ENCODE measurements around the gene SYDE2. TPM values are rescaled to one million over a fixed set of nuclear protein-coding genes. Genes with fewer than 3 reads are reported as not detected.

The SYDE2 gene
- polyA plus RNA-seq, 2 of the 4 experiments (the other 2 are of a cell fraction): 0.92 to 2.6 TPM

GRCh38 chr1:85245456-85245855, 44.6 kb upstream of the SYDE2 start (continued):
- TF ChIP-seq, protein P1, sequence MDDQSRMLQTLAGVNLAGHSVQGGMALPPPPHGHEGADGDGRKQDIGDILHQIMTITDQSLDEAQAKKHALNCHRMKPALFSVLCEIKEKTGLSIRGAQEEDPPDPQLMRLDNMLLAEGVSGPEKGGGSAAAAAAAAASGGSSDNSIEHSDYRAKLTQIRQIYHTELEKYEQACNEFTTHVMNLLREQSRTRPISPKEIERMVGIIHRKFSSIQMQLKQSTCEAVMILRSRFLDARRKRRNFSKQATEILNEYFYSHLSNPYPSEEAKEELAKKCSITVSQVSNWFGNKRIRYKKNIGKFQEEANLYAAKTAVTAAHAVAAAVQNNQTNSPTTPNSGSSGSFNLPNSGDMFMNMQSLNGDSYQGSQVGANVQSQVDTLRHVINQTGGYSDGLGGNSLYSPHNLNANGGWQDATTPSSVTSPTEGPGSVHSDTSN (IDR thresholded peaks at IDR 0.05): no peak
- TF ChIP-seq ESRRA (IDR thresholded peaks at IDR 0.05; ENCODE audit: borderline replicate concordance, low read length): no peak
- no peak for TF ChIP-seq POLR2AphosphoS2 (conservative IDR thresholded peaks at IDR 0.05; ENCODE audit: low read length)
- no peak for TF ChIP-seq E2F6 (IDR thresholded peaks at IDR 0.05; ENCODE audit: borderline replicate concordance, low read depth)
- no peak for TF ChIP-seq RAD21 (conservative IDR thresholded peaks at IDR 0.05 in 1 of 2, IDR thresholded peaks at IDR 0.05 in 1 of 2)
- no peak for TF ChIP-seq KDM1A (IDR thresholded peaks at IDR 0.05; ENCODE audit: low read depth)
- TF ChIP-seq RNF2 (IDR thresholded peaks at IDR 0.05; ENCODE audit: borderline replicate concordance, low read depth): no peak
- no peak for TF ChIP-seq HES2 (IDR thresholded peaks at IDR 0.05)

- H3K4me2 ChIP-seq: no peak overlapping the region
- no peak for FAIRE-seq
- CTCF ChIA-PET: interaction anchor here (0.6 to 2.5 kb wide), 6 partner anchors 10 to 300 kb away, joined by 3 to 10 read pairs (median 6); partner anchors contain the start of gene C1orf52
- no peak for TF ChIP-seq EP300 (IDR thresholded peaks at IDR 0.05)
- no peak for TF ChIP-seq CEBPB (IDR thresholded peaks at IDR 0.05)
- no peak for TF ChIP-seq RARB (CRISPR knock-in tag; IDR thresholded peaks at IDR 0.05)
- TF ChIP-seq RNF2 (IDR thresholded peaks at IDR 0.05; ENCODE audit: borderline replicate concordance, low read depth): no peak
- TF ChIP-seq RAD21 (conservative IDR thresholded peaks at IDR 0.05 in 1 of 2, IDR thresholded peaks at IDR 0.05 in 1 of 2): no peak
- no peak for TF ChIP-seq MAX (IDR thresholded peaks at IDR 0.05)
- no peak for TF ChIP-seq CBX2 (IDR thresholded peaks at IDR 0.05; ENCODE audit: borderline replicate concordance, low read depth)
- TF ChIP-seq MAFK (IDR thresholded peaks at IDR 0.05; ENCODE audit: partially characterized antibody): no peak
- no peak for TF ChIP-seq ELK1 (IDR thresholded peaks at IDR 0.05; ENCODE audit: low read depth, low read length)
- no peak for TF ChIP-seq POLR2A (IDR thresholded peaks at IDR 0.05; ENCODE audit: low read length)
- no peak for TF ChIP-seq HOXB13 (CRISPR knock-in tag; IDR thresholded peaks at IDR 0.05; ENCODE audit: low read depth)
- TF ChIP-seq JUNB (IDR thresholded peaks at IDR 0.05): no peak
- no peak for TF ChIP-seq TFCP2L1 (CRISPR knock-in tag; IDR thresholded peaks at IDR 0.05)
- no peak for TF ChIP-seq RFX5 (IDR thresholded peaks at IDR 0.05)
- TF ChIP-seq, protein P1 (IDR thresholded peaks at IDR 0.05): no peak
- no peak for TF ChIP-seq RCOR1 (IDR thresholded peaks at IDR 0.05; ENCODE audit: low read depth, low read length)
- no peak overlapping the region for H3K4me3 ChIP-seq
- no peak for ATAC-seq
- no peak overlapping the region for H3K27ac ChIP-seq
- 77% methylated on average over 4 of the region's 4 CpGs for WGBS (ENCODE audit: missing lambda C conversion rate)
- no peaks in the 10 kb centered on the region for H3K4me1 ChIP-seq
- no peak for DNase-seq (ENCODE audit: low read depth in 1 of 2, low spot score in 1 of 2)
- no peaks in the 10 kb centered on the region for H3K9me3 ChIP-seq
- POLR2A ChIA-PET: no interaction called here
Measured at GRCh38 chr1:85244271-85245061, 43.6 kb upstream of the SYDE2 start.
